Spleen (tissue), 7 donors: ENCODE data around the gene ZNF586.

Source experiments
- CTCF ChIP-seq, 11 experiments: fragments of 200-600 bp in 7 of 11; fragments of 450-650 bp in 4 of 11; sonication (generic) in 4 of 11; IDR thresholded peaks in 8 of 11; conservative IDR thresholded peaks in 3 of 11; 1 replicate in 7 of 11; 2 replicates in 4 of 11; pipeline versions ENCODE4 v1.4.0 to v1.8.0; 2016 to 2021; ENCODE audit warnings: antibody characterized with exemption in 11 of 11, inconsistent platforms in 4 of 11, mild to moderate bottlenecking in 1 of 11
- POLR2A ChIP-seq, 3 donors: fragments of 450-650 bp; IDR thresholded peaks; one replicate each; pipeline ENCODE4 v1.5.1; 2017; ENCODE audit warnings: antibody characterized with exemption in 3 of 3, mild to moderate bottlenecking in 1 of 3
- POLR2AphosphoS5 ChIP-seq, 3 donors: sonication (generic); formaldehyde crosslinking; IDR thresholded peaks; one replicate each; pipeline ENCODE4 v1.5.1; 2017; ENCODE audit warnings: antibody characterized with exemption in 3 of 3
- donor health status: DM: no; HTN: no; CAD: no; lungs with moderate emphysema.
- donor health status: DM: no; HTN: no; CAD: no.
- donor health status: DM: no; HTN: no; CAD: no.

GRCh38 chr19:57820599-57820998 lies 51.1 kb downstream of the ZNF586 start:
- TF ChIP-seq CTCF (IDR thresholded peaks at IDR 0.05 in 8 of 11, conservative IDR thresholded peaks at IDR 0.05 in 3 of 11) (no peak), POLR2A (IDR thresholded peaks at IDR 0.05) (no peak), POLR2AphosphoS5 (IDR thresholded peaks at IDR 0.05) (peak in 1 of 3 donors; percentile 7)
